GM10847 (cell line): ENCODE measurements around the gene XKR8.

Source experiments
- POLR2A ChIP-seq: IDR thresholded peaks from 2 replicates; pipeline ENCODE4 v1.6.1; 2011; ENCODE audit not compliant: insufficient read length; ENCODE audit errors: extremely low read depth

Gene XKR8

DNA sequence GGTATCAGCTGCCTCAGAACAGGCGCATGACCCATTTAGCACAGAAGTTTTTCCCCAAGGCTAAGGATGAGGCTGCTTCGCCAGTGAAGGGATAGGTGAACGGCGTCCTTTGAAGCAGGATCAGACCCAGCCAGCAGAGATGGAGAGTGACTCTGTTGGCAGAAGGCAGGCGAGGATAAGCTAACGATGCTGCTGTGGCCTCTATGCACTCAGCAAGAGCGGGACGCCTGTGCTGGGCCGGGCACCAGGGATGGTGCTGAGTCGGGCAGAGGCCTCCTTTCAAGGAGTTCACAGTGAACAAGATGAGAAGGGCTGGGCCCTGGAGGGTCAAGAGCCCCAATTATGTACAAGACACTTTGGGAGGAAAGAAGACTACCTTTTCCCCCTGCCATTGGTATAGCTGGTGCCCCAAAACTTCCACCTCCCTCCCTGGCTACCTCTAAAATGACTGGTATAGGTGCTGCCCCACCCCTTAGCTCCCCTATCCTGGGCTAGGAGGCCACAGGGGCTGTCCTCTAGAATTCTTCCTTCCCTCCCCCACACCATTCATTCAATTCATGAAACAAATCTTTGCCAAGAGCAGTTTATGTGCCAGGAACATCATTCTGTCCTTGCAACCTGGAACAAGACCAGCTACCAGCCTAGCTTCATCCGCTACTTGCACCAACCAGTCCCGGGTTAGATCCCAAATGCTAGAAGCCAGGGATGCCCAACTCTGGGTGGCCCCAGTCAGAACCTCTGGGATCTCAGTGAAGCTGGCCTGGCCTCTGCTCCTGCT lies 7.5 kb downstream of the XKR8 start:
- no peak for TF ChIP-seq POLR2A

DNA sequence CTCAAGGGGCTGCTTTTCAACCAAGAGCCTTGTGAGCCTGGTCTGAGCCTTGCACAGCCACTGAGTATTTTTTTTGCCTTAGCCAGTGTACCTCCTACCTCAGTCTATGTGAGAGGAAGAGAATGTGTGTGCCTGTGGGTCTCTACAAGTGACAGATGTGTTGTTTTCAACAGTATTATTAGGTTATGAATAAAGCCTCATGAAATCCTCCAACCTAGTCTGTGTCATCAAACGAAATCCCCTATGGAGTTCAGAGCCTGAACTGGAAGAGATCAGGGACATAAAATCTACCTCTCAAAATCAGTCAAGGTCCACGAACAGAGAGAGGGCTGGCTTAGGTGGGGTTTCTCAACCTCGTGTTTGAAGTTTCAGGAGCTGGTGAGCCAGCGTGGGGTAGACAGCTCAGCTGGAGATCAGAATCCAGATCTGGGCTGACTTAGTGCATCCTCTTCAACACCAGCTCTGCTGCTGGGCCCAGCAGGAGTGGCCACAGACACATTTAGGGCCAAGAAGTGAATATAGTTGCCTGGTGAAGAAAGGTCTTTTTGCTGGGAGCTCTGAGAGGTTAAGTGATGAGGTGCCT lies 8.2 kb downstream of the XKR8 start:
- TF ChIP-seq POLR2A, result no peak

DNA sequence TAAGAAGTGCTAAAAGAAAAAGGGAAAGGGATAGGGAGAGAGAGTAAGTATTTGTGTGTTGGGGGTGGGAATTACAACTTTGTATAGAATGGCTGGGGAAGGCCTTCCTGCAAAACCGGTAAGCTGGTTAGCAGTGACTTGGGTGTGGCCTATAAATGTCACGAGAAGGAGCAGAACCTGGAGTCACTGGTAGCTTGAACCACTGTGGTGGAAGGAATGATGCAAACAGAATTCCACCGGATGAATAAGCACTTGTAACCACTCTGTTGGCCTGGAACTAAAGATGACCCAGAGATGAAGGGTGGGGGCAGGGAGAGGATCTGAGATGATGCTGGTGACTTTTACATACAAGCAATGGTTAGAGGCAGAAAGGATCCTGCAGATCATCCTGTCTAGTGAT lies 8.9 kb downstream of the XKR8 start:
- TF ChIP-seq POLR2A, result no peak

DNA sequence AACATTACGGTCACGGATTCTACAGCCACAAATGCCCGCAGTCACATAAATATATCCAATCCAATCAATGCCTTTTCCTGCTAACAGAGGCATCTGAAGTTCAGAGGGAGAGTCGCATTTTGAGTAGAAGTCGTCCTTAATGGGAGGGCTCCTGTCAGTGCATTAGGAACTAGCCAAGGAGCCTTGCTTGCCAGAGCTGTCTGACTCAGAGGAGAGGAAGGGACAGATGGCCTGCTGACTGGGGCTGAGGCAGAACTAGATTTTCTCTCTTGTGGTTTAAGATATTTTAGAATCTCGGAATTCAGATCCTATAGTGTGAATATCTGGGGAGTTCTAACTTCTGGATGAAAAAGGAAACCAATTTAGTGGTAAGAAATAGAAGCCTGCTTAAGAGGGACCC lies 10.6 kb downstream of the XKR8 start:
- TF ChIP-seq POLR2A, result no peak

DNA sequence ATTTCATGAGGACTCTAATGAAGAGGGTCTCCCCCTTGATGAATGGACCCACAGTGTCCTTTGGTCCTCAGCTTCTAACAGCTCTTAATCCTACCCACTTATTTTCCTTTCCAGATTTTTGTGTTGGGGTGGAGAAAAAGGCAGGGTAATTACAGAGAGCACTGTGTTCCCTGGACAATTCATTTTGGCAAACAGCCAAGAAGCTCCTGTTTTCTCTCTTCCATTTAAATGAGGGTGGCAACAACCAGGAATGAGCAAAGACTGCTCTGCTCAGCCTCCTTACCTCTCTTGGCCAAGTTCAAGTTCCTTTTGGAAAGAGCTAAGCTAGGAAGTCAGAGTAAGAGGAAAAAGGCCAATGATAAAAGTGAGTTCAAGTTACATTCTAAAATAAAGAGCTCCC lies 11.9 kb downstream of the XKR8 start:
- no peak for TF ChIP-seq POLR2A

DNA sequence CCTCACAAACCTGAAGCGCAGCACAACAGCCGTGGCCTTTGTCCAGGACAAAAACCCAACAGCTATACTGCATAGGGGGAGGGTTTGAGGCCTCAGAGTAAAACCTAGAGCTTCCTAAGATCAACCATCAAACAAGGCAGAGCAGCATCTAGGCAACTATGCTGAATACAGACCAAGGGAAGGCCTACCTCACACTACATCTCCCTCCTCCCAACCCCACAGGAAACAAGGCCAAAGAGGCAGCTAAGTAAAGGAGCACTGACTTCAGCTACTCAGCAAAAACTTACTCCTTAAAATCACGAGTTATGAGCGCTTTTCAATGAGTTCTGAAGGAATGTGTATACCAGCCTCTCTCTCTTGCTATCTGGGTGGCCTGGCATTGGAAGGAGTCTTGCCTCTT lies 12.4 kb downstream of the XKR8 start:
- TF ChIP-seq POLR2A, result no peak

DNA sequence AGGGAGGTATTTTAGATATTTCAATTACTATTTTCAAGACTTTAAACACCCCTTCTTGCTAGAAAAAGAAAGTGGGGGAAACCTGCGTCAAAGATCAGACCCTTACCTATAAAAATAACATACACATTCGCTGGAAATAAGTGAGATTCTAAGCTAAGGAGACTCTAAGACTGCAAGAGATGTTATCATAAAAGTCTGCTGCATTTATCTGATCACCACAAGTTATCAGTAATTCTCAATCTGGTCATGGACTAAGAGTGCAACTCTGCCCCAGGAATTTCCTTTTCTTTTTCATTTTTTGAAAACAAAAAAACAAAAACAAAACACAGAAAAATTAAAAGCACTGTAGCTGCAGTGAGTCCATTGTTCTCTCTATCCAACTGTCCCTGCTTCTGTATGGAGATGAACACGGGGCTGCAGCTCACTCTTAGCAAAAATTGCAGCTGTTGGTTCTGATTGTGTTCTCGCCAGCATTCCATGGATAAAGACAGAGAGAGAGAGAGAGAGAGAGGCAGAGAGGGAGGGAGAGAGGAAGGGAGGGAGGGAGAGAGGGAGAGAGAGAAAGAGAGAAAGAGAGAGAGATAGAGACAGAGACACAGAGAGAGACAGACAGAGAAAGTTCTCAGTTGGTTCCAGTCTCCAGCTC lies 14.1 kb downstream of the XKR8 start:
- no peak for TF ChIP-seq POLR2A

DNA sequence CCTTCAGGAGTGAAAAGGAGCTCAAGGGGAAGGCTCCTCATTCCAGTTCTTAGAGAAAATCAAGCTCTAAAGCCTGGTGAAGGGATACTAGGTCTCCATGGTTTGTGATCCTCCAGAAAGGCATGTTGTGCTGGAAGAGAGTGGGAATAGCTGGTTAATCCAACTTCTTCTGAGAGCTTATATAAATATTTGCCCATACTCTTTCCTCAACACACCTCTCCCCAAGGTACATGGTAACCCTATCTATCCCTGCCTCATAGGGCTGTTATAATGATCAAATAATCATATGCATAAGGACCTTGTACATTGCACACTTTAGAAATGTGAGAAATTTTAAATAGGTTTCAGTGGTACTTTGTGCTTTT lies 14.6 kb downstream of the XKR8 start:
- TF ChIP-seq POLR2A, result no peak

DNA sequence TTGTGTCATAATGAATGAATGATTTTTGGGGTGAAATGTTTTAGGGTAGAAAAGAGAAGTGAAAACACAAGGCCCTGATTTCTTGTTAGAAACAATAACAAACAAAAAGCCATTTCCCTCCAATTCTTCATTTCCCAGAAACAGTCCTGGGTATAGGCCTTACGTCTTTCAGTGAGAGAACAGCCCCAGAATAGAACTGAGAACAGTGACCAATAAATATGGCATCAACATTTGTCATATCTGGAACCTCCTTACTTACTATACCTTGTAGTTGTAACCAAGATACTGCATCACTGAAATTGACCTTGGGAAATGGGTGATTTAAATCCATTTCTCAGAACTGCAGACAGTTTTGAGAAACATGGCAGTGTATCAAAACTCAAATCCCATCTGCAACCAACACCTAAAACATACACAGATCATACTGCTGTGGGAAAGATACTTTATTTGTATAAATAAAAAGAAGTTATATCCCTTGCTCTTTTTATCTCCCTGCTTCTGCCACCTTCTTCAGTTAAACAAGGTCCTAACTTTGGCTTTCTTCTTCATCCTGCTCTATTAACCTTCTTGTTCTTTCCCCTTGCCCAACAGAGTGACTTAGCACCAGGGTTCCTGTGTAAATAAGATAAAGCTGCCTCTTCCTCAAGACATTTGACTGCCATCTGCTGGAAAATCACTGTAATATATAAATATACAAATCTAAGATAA lies 19.5 kb downstream of the XKR8 start:
- no peak for TF ChIP-seq POLR2A

DNA sequence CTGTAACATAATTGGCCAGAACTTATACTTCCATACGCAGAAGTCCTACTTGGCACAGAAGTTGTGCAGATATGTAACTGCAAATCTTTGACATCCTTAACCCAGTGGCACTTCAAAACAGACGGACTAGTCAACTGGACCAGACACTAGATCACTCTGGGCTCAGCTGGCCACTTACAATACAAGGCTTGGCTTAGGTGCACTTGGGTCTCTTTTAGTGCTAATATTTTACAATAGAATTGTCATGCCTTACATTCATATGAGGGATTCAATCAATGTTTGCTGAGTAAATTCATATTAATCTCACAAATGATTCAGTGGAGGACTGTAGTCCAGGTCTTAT lies 20.1 kb downstream of the XKR8 start:
- TF ChIP-seq POLR2A, result no peak

DNA sequence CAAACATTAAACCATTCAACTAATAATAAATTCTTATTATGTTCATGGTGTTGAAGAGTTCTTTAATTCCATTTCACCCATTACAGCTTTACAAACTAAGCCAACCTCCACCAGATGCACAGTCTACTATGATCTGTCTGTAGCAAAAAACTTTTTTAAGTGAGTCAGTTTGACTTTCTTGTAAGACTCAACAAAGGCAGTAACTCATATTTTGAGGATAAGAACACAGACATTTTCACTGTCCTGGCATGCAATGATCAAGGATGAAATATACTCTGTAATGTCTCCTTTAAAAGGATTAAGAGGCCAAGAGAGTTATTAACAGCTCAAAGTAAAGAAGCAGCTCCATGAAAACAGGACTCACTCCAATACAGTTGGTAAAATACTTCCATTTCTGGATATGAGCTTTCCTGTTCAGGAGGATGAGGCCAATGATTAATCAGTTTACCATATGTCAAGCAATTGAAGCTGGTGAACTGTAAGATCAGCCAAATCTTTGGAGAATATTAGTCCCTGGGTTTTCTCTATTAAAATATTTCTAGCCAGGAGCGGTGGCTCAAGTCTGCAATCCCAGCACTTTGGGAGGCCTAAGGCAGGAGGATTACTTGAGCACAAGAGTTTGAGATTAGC lies 20.6 kb downstream of the XKR8 start:
- TF ChIP-seq POLR2A, result no peak

DNA sequence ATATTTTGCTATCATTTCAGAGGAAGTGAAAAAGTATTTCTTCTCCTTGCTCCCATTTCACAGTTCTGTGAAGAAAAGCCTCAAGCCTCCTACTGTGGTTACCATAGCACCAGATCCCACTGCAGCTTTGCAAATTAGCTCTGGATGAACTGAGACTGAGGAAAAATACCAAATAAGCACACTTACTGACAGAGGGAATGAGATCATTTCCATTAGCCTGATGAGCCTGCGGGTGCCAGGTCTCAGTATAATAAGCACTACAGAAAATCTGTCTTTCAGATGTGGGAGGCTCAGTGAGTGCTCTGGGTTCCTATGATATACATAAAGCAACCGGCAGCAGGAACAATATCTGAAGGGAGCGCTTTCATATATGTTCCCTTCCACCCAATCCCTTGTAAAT lies 21.4 kb downstream of the XKR8 start:
- no peak for TF ChIP-seq POLR2A

DNA sequence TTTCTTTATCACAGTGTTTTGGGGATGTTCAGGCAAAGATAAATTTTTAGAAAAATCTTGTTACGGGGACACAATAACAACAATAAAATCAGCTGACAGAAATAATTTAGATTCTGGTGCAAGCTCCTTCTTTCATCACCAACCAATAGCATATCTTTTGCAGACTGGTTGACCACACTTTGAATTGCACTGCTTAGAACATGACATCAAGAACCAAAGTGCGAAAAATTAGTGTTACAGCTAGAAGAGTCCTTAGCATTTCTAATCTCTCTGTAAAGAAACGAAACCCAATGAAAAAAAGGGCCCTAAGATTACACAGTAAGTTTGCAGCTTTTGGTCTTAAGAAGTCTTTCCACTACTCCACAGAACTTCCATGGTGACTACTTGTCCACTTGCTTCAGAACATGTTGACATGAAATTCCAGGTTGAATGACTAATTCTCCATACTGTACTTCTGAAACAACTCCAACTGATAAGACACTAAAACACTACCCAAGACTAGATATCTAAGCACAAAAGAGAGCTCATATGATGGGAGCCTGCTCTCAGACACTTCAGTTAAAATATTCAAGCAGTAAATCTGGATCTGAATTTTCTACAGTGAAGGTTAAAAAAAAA lies 31.3 kb downstream of the XKR8 start:
- no peak for TF ChIP-seq POLR2A

DNA sequence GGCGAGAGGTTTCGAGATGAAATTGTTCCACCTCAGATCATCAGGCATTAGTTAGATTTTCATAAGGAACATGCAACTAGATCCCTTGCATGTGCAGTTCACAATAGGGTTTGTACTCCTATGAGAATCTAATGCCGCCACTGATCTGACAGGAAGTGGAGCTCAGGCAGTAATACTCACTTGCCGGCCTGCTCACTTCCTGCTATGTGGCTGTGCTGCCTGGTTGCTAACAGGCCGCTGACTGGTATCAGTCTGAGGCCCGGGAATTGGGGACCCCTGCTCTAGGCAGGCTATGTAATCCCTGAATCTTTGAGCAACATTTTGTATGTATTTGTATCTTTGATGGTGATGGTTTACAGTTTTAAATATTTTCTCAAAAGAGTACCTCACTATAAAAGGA lies 32.5 kb downstream of the XKR8 start:
- no peak for TF ChIP-seq POLR2A

DNA sequence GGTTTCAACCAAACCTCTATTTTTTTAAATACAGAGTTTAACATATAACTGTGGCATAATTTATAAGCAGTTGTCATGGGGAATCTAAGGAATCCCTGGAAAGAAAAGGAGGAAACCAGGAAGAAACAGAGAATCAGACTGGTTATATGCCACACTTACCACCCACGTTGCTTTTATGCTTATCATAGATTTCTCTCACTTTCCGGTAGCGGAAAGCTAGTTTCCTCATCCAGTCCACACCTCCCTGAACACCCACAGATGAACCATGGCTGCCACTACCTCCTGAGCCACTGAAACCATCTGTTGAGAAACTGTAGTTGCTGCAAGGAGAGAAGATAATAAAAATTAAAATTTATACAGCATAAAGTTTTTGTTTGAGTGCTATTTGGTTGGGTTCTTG lies 33.5 kb downstream of the XKR8 start:
- TF ChIP-seq POLR2A, result no peak
